Breast epithelium (tissue), 4 donors: ENCODE results near the gene SLC6A8. TPM values are rescaled to one million over a fixed set of nuclear protein-coding genes. Genes with fewer than 3 reads are reported as not detected.

Source experiments
- DNase-seq, 2 donors: peaks; one replicate each; pipeline ENCODE4 v3.0.0-alpha.2; 2019; ENCODE audit warnings: low spot score in 2 of 2
- H3K27ac ChIP-seq, 2 donors: fragments of 200-600 bp; sonication (generic) in 1 of 2; one replicate each; pipeline ENCODE4 v1.5.1; 2016 to 2019; ENCODE audit warnings: mild to moderate bottlenecking in 1 of 2
- H3K27me3 ChIP-seq, 2 donors: fragments of 200-600 bp; sonication (generic) in 1 of 2; one replicate each; pipeline versions ENCODE4 v1.5.1 to v1.6.0; 2017 to 2019; ENCODE audit warnings: control low read depth in 1 of 2, mild to moderate bottlenecking in 1 of 2
- H3K36me3 ChIP-seq: fragments of 200-600 bp; one replicate; pipeline ENCODE4 v1.5.1; 2019
- H3K4me1 ChIP-seq, 2 donors: fragments of 200-600 bp; sonication (generic); one replicate each; pipeline ENCODE4 v1.5.1; 2016 to 2019; ENCODE audit warnings: control low read depth in 1 of 2
- H3K4me3 ChIP-seq, 3 donors: fragments of 200-600 bp; sonication (generic); 1 replicate in 2 of 3; 2 replicates in 1 of 3; pipeline ENCODE4 v1.5.1; 2016 to 2019; ENCODE audit warnings: mild to moderate bottlenecking in 3 of 3, moderate library complexity in 2 of 3
- H3K9me3 ChIP-seq, 2 donors: fragments of 200-600 bp; sonication (generic) in 1 of 2; one replicate each; pipeline ENCODE4 v1.5.1; 2016 to 2019; ENCODE audit warnings: control low read depth in 1 of 2
- POLR2A ChIP-seq: fragments of 450-650 bp; IDR thresholded peaks from one replicate; pipeline ENCODE4 v1.6.1; 2016; ENCODE audit warnings: antibody characterized with exemption, mild to moderate bottlenecking, moderate library complexity
- POLR2AphosphoS5 ChIP-seq, 3 donors: sonication (generic); formaldehyde crosslinking; IDR thresholded peaks; one replicate each; pipeline ENCODE4 v1.6.1; 2017; ENCODE audit warnings: antibody characterized with exemption in 3 of 3
- intact Hi-C: fragments of 100-400 bp; cut with DNase I; formaldehyde crosslinking; loops from one replicate; pipeline ENCODE4 v1.15.1; 2023; ENCODE audit warnings: low total_unique reads
- total RNA-seq, 3 donors: library from RNA; depleted of rRNA; stranded (reverse); fragments of >200 nt; gene quantifications; one replicate each; pipeline ENCODE4 v1.1.0, GENCODE V29; 2016
- TF ChIP-seq, protein P1 (sequence below), 3 donors: fragments of 450-650 bp; IDR thresholded peaks; one replicate each; pipeline ENCODE4 v1.5.1; 2016 to 2017; ENCODE audit warnings: antibody characterized with exemption in 3 of 3, mild to moderate bottlenecking in 3 of 3, moderate library complexity in 3 of 3

SLC6A8 gene
- total RNA-seq, 3 donors from 2014 or later, result 7.6 to 40.8 (median 18.4) TPM

- no peaks in the 10 kb centered on the region for H3K36me3 ChIP-seq
- H3K4me3 ChIP-seq, result no peak overlapping the region
- peaks cover 0 to 20% of the 10 kb centered on the region in 2 donors for H3K27me3 ChIP-seq
- peaks cover 5% of the 10 kb centered on the region in 2 donors for H3K9me3 ChIP-seq
- intact Hi-C loops, result no loop called here
- H3K27ac ChIP-seq, result no peak overlapping the region
- DNase-seq, result no peak
- TF ChIP-seq, protein P1, sequence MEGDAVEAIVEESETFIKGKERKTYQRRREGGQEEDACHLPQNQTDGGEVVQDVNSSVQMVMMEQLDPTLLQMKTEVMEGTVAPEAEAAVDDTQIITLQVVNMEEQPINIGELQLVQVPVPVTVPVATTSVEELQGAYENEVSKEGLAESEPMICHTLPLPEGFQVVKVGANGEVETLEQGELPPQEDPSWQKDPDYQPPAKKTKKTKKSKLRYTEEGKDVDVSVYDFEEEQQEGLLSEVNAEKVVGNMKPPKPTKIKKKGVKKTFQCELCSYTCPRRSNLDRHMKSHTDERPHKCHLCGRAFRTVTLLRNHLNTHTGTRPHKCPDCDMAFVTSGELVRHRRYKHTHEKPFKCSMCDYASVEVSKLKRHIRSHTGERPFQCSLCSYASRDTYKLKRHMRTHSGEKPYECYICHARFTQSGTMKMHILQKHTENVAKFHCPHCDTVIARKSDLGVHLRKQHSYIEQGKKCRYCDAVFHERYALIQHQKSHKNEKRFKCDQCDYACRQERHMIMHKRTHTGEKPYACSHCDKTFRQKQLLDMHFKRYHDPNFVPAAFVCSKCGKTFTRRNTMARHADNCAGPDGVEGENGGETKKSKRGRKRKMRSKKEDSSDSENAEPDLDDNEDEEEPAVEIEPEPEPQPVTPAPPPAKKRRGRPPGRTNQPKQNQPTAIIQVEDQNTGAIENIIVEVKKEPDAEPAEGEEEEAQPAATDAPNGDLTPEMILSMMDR (IDR thresholded peaks at IDR 0.05), result no peak
- TF ChIP-seq POLR2A (no peak), POLR2AphosphoS5 (IDR thresholded peaks at IDR 0.05) (no peak)
- H3K4me1 ChIP-seq, result no peaks in the 10 kb centered on the region
Measured at GRCh38 chrX:153736071-153736820, 48.5 kb downstream of the SLC6A8 start.

DNA sequence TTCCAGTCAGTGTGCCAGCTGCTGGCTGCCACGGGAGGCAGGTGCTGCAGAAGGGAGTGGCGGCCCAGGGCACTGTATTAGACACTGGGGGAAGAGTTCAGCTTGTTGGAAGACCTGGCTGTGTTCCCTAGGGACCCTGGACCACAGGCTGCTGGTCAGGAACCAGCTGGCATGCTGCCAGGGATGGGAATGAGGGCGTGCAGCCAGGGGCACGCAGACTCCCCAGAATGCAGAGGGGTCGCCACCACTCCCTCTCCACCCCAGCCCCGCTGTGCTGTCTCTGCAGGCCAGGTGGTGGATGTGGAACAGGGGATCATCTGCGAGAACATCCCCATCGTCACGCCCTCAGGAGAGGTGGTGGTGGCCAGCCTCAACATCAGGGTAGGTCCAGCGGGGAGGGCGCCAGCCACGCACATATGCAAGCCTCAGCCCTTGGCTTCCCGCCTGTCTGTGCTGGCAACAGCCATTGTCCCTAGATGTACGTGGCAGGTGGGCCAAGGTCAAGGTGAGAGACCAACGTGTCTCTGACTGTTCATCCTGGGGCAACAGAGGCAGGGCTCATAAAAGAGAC lies 49.2 kb downstream of the SLC6A8 start:
- intact Hi-C loops, result no loop called here
- DNase-seq, result no peak
- H3K4me1 ChIP-seq, result no peaks in the 10 kb centered on the region

DNA sequence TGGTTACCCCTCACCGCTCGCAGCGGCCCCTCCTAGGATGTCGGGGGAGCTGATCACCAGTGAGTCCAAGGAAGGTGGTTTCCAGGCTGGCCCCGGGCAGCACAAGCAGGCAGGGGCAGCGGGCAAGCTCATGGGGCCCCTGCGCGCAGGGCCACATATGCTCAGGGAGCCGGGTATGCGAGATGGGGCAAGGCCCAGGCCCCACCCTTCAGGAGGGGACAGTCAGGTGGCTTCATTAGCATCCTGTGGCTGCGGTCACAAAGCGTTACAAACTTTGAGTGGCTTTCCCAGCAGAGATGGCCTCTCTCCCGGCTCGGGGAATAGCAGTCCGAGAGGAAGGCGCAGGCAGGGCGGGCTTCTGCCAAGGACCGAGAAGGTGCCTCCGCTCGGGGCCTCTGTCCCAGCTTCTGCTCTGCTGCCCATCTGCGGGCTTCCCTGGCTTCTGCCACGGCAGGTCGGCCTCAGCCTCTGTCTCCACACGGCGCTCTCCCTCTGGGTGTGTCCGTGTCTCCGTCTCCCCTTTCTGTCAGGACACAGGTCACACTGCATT lies 50.4 kb downstream of the SLC6A8 start:
- Histone ChIP-seq H3K4me1 (no peaks in the 10 kb centered on the region), H3K4me3 (no peak overlapping the region), H3K27me3 (peaks cover 0 to 20% of the 10 kb centered on the region in 2 donors), H3K9me3 (no peaks in the 10 kb centered on the region), H3K36me3 (no peaks in the 10 kb centered on the region), H3K27ac (no peak overlapping the region)
- TF ChIP-seq, protein P1 (IDR thresholded peaks at IDR 0.05), result no peak
- TF ChIP-seq POLR2A (no peak), POLR2AphosphoS5 (IDR thresholded peaks at IDR 0.05) (no peak)
- intact Hi-C loops, result no loop called here
- DNase-seq, result no peak

More for the DNA sequence above, 49.2 kb downstream of the SLC6A8 start:
- Histone ChIP-seq H3K27ac (no peak overlapping the region), H3K9me3 (peaks cover 2 to 3% of the 10 kb centered on the region in 2 donors), H3K36me3 (no peaks in the 10 kb centered on the region), H3K4me3 (no peak overlapping the region), H3K27me3 (peaks cover 0 to 20% of the 10 kb centered on the region in 2 donors)
- TF ChIP-seq, protein P1 (IDR thresholded peaks at IDR 0.05), result no peak
- no peak for TF ChIP-seq POLR2AphosphoS5 (IDR thresholded peaks at IDR 0.05)
- TF ChIP-seq POLR2A, result no peak

GRCh38 chrX:153739754-153740486 lies 52.2 kb downstream of the SLC6A8 start:
- TF ChIP-seq POLR2AphosphoS5 (IDR thresholded peaks at IDR 0.05) (no peak), POLR2A (no peak)
- TF ChIP-seq, protein P1 (IDR thresholded peaks at IDR 0.05), result no peak
- Histone ChIP-seq H3K27ac (no peak overlapping the region), H3K4me1 (no peaks in the 10 kb centered on the region), H3K4me3 (no peak overlapping the region), H3K27me3 (peaks cover 0 to 27% of the 10 kb centered on the region in 2 donors), H3K9me3 (no peaks in the 10 kb centered on the region), H3K36me3 (no peaks in the 10 kb centered on the region)
- DNase-seq, result no peak
- intact Hi-C loops, result no loop called here
